Sciatic nerve (tissue), 2 donors: ENCODE measurements around the gene CTNNA1. TPM values are rescaled to one million over a fixed set of nuclear protein-coding genes. Genes with fewer than 3 reads are reported as not detected.
"Not testable (repeated sequence)": the region's sequence is repeated elsewhere in the genome, so short reads cannot be mapped to it uniquely, and the experiment has no call there.

Experiments used
- ATAC-seq: fragments of 200-7000 bp; cut with Tn5 transposase; one replicate; pipeline ENCODE4 v1.9.1; 2020; ENCODE audit warnings: mild to moderate bottlenecking, moderate library complexity
- DNase-seq: peaks from one replicate; pipeline ENCODE4 v3.0.0-alpha.2; 2020; ENCODE audit warnings: low spot score
- intact Hi-C: fragments of 100-400 bp; cut with DNase I; formaldehyde crosslinking; loops from one replicate; pipeline ENCODE4 v1.14.2; 2022
- total RNA-seq: library from RNA; stranded (reverse); fragmentation: NEBNext Ultra II Directional; extraction: Animal tissue kit (Norgen Biotek cat#: 25700); gene quantifications from one replicate; pipeline ENCODE4 v1.2.1, GENCODE V29; 2021
- donor health status: DM: no; HTN: no; CAD: no.
- donor health status: DM: no; HTN: no; CAD: no.

CTNNA1 gene
- total RNA-seq, 1 donor from 2014 or later: 485 TPM

DNA sequence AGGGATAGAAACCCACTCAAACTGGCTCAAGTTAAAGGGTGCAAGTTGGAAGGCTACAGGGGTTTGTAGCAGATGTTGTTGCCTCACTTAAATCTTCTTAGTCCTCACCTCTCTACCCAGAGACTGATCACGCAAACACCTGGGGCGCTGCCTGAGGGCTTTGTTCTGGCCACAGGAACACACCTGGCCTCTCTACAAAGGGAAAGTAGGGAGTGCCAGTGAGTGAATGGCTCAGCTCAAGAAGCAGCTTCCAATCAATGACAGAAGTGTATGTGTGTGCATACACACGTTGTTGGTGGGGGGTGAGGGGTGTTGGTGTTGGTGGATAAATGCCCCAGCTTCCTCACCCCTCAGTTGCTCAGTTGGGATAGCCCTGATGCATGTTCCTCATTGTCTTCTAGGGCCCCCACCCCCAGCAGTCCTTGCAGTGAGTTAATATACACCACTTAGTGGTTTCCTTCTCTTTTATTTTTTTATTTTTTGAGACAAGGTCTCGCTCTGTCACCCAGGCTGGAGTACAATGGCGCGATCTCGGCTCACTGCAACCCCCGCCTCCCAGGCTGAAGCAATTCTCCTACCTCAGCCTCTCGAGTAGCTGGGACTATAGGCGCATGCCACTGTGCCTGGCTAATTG is 30.6 kb upstream of the CTNNA1 start:
- intact Hi-C loops: no loop called here
- no peak for ATAC-seq
- DNase-seq: no peak

- intact Hi-C loops: no loop called here
- peak; percentile 50 for ATAC-seq
- no peak for DNase-seq
These were observed 28.6 kb upstream of the CTNNA1 start for GRCh38 chr5:138724470-138725146.

DNA sequence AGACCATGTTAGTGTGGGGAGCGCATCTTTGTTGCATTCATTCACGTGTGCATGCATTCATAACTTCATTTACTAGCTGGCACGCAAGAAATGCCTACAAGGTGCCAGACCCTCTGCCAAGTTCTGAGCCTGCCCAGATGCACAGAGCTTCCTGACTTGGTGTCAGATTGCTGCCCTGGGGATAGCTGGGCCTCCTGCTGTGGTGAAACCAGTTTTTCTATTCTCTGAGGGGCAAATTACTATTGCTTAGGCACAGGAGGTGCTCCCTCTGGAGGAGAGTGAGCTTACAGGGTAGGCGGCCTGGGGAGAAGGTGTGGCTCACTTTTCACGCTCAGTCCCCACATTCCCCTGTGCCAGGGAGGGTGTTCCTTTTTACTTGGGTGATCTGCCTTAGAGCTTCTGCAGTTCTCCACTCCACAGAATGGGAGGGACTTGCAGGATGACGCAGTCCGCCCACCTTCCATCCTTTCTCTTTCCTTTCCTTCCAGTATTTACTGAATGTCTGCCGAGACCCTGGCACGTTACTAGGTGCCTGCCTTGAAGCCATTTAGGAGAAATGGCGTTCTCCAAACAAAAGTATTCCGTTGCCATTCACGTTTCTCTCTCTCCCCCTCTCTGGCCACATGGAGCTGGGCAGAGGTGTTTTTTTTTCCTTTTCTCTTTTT is 27.9 kb upstream of the CTNNA1 start:
- intact Hi-C loops: no loop called here
- ATAC-seq: peak; percentile 88
- DNase-seq: peak; percentile 61

DNA sequence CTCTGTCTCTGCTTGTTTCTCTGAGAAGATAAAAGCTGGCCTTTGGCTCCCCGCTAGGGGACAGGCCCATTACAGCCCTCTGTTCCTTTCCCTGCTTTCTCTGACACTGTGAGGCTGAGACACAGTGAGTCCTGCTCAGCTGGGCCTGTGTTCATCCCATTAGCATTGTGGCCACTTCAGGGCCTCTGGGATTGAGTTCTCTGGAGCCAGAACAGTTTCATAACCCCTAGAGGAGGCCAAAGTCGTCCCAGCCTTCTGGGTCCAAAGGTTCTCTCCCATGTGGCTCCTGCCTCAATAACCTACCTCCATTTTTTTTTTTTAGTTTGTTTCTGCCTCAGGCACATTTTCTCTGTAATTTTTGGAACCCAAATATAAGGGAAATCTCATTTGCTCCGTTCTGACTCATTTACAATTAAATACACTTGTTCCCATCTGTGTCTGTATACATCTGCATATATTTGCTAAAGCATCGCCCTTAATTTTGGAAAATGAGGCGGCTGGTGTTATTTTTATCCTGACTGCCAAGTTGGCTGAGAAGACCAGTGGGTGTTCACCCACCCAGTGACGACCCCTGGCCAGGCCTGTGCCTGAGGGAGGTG is 27.3 kb upstream of the CTNNA1 start:
- DNase-seq (no peak), ATAC-seq (peak; percentile 78)
- intact Hi-C loops: no loop called here

GRCh38 chr5:138726848-138727247 is 26.4 kb upstream of the CTNNA1 start:
- intact Hi-C loops: no loop called here
- no peak for ATAC-seq
- DNase-seq: no peak

DNA sequence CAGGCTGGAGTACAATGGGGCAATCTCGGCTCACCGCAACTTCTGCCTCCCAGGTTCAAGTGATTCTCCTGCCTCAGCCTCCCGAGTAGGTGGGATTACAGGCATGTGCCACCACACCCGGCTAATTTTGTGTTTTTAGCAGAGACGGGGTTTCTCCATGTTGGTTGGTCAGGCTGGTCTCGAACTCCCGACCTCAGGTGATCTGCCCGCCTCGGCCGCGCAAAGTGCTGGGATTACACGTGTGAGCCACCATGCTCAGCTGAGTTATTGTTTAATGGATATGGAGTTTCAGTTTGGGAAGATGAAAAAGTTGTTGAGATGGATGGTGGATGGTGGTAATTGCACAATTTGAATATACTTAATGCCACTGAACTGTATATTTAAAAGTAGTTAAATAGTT is 22.7 kb upstream of the CTNNA1 start:
- ATAC-seq, DNase-seq, intact Hi-C loops: not testable (repeated sequence)

- intact Hi-C loops: no loop called here
- DNase-seq (no peak), ATAC-seq (no peak)
These were observed 20.8 kb upstream of the CTNNA1 start for GRCh38 chr5:138732466-138732865.

GRCh38 chr5:138732933-138733332 is 20.3 kb upstream of the CTNNA1 start:
- ATAC-seq (no peak), DNase-seq (no peak)
- intact Hi-C loops: no loop called here

GRCh38 chr5:138733509-138733908 is 19.7 kb upstream of the CTNNA1 start:
- no peak for DNase-seq
- no peak for ATAC-seq
- intact Hi-C loops: no loop called here

DNA sequence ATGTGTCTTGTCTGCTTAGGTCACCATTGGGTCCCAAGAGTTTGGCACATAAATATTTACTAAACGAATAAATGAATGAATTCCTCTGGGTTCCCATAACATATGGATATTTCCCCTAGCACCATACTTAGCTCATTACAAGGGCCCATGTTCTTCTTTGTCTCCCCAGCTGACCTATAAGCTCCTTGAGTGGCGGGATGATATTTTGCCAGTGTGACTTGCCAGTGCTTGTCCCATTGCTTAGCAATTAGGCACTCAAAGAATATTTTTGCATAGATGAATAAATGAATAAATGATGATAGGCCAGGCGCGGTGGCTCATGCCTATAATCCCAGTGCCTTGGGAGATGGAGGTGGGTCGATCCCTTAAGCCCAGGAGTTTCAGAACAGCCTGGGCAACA is 16.9 kb upstream of the CTNNA1 start:
- intact Hi-C loops: no loop called here
- ATAC-seq (no peak), DNase-seq (no peak)

DNA sequence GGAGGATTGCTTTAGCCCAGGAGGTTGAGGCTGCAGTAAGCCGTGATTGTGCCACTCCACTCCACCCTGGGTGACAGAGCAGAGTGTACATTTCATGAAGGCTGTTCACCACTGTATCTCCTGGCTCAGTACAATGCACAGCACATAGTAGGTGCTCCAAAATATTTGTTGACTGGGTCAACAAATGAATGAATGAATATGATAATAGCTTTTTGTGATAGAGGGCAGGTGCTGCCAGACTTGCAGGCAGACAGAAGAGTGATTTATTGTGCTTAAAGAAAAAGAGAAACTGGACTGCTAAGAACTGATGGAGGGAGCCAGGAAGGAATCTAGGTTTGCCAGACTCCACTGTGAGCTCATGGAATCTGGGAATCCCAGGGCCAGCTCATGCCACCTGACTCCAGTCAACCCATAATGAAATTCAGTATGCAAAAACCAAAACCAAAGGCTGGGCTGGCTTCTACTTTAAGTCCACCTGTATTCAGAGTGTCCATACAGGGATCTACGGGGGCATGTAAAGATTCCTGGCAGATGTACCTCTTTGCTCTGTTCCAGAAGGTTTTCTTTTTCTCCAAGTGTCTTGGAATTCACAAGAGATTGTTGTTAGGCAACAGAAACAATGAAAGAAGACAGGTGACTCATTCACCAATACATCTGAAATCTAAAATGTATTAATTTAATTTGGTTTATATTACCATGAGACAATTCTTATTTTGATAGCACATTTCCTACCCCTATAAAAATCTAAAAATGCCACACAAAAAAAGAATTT is 15.5 kb upstream of the CTNNA1 start:
- intact Hi-C loops: no loop called here
- ATAC-seq: no peak
- no peak for DNase-seq

- intact Hi-C loops: no loop called here
- ATAC-seq (no peak), DNase-seq (no peak)
These were observed 14.8 kb upstream of the CTNNA1 start for GRCh38 chr5:138738399-138738798.

GRCh38 chr5:138739938-138740337 is 13.3 kb upstream of the CTNNA1 start:
- no peak for DNase-seq
- ATAC-seq: no peak
- intact Hi-C loops: no loop called here

DNA sequence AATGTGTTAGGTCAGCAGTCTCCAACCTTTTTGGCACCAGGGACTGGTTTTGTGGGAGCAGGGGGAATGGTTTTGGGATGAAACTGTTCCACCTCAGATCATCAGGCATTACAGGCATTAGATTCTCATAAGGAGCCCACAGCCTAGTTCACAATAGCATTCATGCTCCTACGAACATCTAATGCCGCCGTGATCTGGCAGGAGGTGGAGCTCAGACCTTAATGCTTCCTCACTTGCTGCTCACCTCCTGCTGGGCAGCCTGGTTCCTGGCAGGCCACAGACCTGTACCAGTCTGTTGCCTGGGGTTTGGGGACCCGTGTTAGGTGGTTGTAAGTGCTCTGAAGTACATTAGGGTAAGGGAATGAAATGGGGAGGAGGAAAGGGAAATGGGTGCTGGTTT is 9.7 kb upstream of the CTNNA1 start:
- intact Hi-C loops: no loop called here
- no peak for ATAC-seq
- no peak for DNase-seq

DNA sequence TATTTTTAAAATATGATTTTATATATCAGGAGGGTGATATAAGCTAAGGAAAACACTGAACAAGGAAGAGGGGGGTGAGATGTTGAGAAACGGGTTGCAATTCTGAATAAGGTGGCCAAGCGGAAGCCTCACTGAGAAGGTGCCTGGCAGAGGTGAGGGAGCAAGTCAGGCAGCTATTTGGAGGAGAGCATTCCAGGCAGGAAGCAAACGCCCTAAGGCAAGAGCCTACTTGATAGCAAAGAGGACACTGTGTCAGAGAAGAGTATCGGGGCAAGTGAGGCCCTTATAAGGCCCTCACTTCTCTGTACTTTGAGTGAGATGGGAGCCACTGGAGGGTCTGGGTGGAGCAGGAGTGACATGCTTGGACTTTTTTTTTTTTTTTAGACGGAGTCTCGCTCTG is 8.0 kb upstream of the CTNNA1 start:
- intact Hi-C loops: no loop called here
- ATAC-seq (no peak), DNase-seq (no peak)

- DNase-seq (no peak), ATAC-seq (peak; percentile 85)
- intact Hi-C loops: no loop called here
These were observed 4.6 kb upstream of the CTNNA1 start for GRCh38 chr5:138748630-138749081.

GRCh38 chr5:138751344-138751743 is 1.9 kb upstream of the CTNNA1 start:
- intact Hi-C loops, ATAC-seq, DNase-seq: not testable (repeated sequence)

- DNase-seq (peak; percentile 55), ATAC-seq (peak; percentile 34)
- intact Hi-C loops: no loop called here
These were observed 779 bp upstream of the CTNNA1 start for GRCh38 chr5:138752341-138752950.
